ENCODE measurements around the gene LRMDA. TPM values are rescaled to one million over a fixed set of nuclear protein-coding genes. Genes with fewer than 3 reads are reported as not detected.

Gene LRMDA
- total RNA-seq, 1 donor from 2014 or later: 0.96 TPM

GRCh38 chr10:76067447-76067846 is 636.0 kb downstream of the LRMDA start:
- Histone ChIP-seq H3K4me3 (no peak overlapping the region), H3K27me3 (no peaks in the 10 kb centered on the region), H3K27ac (no peak overlapping the region), H3K9me3 (no peaks in the 10 kb centered on the region), H3K36me3 (no peaks in the 10 kb centered on the region), H3K4me1 (peaks cover 4 to 12% of the 10 kb centered on the region in 2 donors)
- intact Hi-C loops (cut with DNase I): no loop called here
- TF ChIP-seq CTCF (IDR thresholded peaks at IDR 0.05): no peak
- no peak for DNase-seq (ENCODE audit: low spot score in 2 of 2)

- no peaks in the 10 kb centered on the region for H3K36me3 ChIP-seq
- H3K9me3 ChIP-seq: no peaks in the 10 kb centered on the region
- H3K27me3 ChIP-seq: no peaks in the 10 kb centered on the region
- no peak overlapping the region for H3K4me3 ChIP-seq
- no peak for DNase-seq (ENCODE audit: low spot score in 2 of 2)
- TF ChIP-seq CTCF (IDR thresholded peaks at IDR 0.05): no peak
- peaks cover 4 to 12% of the 10 kb centered on the region in 2 donors for H3K4me1 ChIP-seq
- no peak overlapping the region for H3K27ac ChIP-seq
- intact Hi-C loops (cut with DNase I): no loop called here
Measured at GRCh38 chr10:76068856-76069255, 637.4 kb downstream of the LRMDA start.

- Histone ChIP-seq H3K36me3 (no peaks in the 10 kb centered on the region), H3K4me3 (no peak overlapping the region), H3K27me3 (no peaks in the 10 kb centered on the region), H3K4me1 (peaks cover 4 to 12% of the 10 kb centered on the region in 2 donors), H3K27ac (peak overlapping the region; percentile 42 to 48), H3K9me3 (no peaks in the 10 kb centered on the region)
- TF ChIP-seq CTCF (IDR thresholded peaks at IDR 0.05): no peak
- intact Hi-C loops (cut with DNase I): no loop called here
- DNase-seq (ENCODE audit: low spot score in 2 of 2): no peak
Measured at GRCh38 chr10:76070916-76071315, 639.5 kb downstream of the LRMDA start.

- Histone ChIP-seq H3K36me3 (no peaks in the 10 kb centered on the region), H3K9me3 (no peaks in the 10 kb centered on the region), H3K27ac (peak overlapping the region; percentile 9 to 48), H3K4me3 (no peak overlapping the region), H3K27me3 (no peaks in the 10 kb centered on the region), H3K4me1 (peaks cover 4 to 12% of the 10 kb centered on the region in 2 donors)
- no peak for TF ChIP-seq CTCF (IDR thresholded peaks at IDR 0.05)
- intact Hi-C loops (cut with DNase I): no loop called here
- no peak for DNase-seq (ENCODE audit: low spot score in 2 of 2)
Measured at GRCh38 chr10:76071653-76072365, 640.4 kb downstream of the LRMDA start.

GRCh38 chr10:76072384-76072783 is 641.0 kb downstream of the LRMDA start:
- Histone ChIP-seq H3K4me1 (peaks cover 4 to 12% of the 10 kb centered on the region in 2 donors), H3K4me3 (no peak overlapping the region), H3K27me3 (no peaks in the 10 kb centered on the region), H3K36me3 (no peaks in the 10 kb centered on the region), H3K9me3 (no peaks in the 10 kb centered on the region), H3K27ac (no peak overlapping the region)
- TF ChIP-seq CTCF (IDR thresholded peaks at IDR 0.05): no peak
- intact Hi-C loops (cut with DNase I): no loop called here
- DNase-seq (ENCODE audit: low spot score in 2 of 2): no peak

All from ascending aorta (tissue), 2 donors.